AG09309 (cell line): ENCODE measurements around the gene HDGFL3.
"Not testable (repeated sequence)": the region's sequence is repeated elsewhere in the genome, so short reads cannot be mapped to it uniquely, and the experiment has no call there.

ENCODE experiments used
- DNase-seq: peaks from one replicate; pipeline ENCODE4 v3.0.0-alpha.2; 2010; ENCODE audit warnings: low read depth
- H3K4me3 ChIP-seq: 2 replicates; pipeline ENCODE4 v1.5.1; 2011; ENCODE audit warnings: mild to moderate bottlenecking, low read depth, low read length, moderate library complexity; ENCODE audit not compliant: control insufficient read depth
- CTCF ChIP-seq: IDR thresholded peaks from 2 replicates; pipeline ENCODE4 v1.5.1; 2011; ENCODE audit warnings: mild to moderate bottlenecking, low read depth, low read length, inconsistent platforms; ENCODE audit not compliant: insufficient read depth, control insufficient read depth; ENCODE audit errors: missing control alignments

HDGFL3 gene

GRCh38 chr15:83185561-83185960, 22.1 kb downstream of the HDGFL3 start:
- DNase-seq, result no peak
- no peak overlapping the region for H3K4me3 ChIP-seq
- TF ChIP-seq CTCF, result no peak

GRCh38 chr15:83178869-83179325, 28.7 kb downstream of the HDGFL3 start:
- no peak for TF ChIP-seq CTCF
- DNase-seq, result no peak
- H3K4me3 ChIP-seq, result no peak overlapping the region

GRCh38 chr15:83178390-83178789, 29.2 kb downstream of the HDGFL3 start:
- no peak for TF ChIP-seq CTCF
- DNase-seq, result no peak
- H3K4me3 ChIP-seq, result no peak overlapping the region

- DNase-seq, result no peak
- no peak overlapping the region for H3K4me3 ChIP-seq
- no peak for TF ChIP-seq CTCF
These were observed 32.7 kb downstream of the HDGFL3 start for GRCh38 chr15:83174891-83175290.

GRCh38 chr15:83170474-83171165, 37.0 kb downstream of the HDGFL3 start:
- H3K4me3 ChIP-seq, result no peak overlapping the region
- TF ChIP-seq CTCF, result no peak
- DNase-seq, result no peak

GRCh38 chr15:83169576-83169975, 38.0 kb downstream of the HDGFL3 start:
- not testable (repeated sequence) for DNase-seq, H3K4me3 ChIP-seq

- no peak for DNase-seq
- H3K4me3 ChIP-seq, result no peak overlapping the region
- TF ChIP-seq CTCF, result no peak
These were observed 40.8 kb downstream of the HDGFL3 start for GRCh38 chr15:83166830-83167229.
